ENCODE data around the gene ADM5. TPM values are rescaled to one million over a fixed set of nuclear protein-coding genes. Genes with fewer than 3 reads are reported as not detected.

Gene ADM5
- total RNA-seq, 1 experiment from 2014 or later, result 4.7 TPM

GRCh38 chr19:49652551-49653465, 36.6 kb upstream of the ADM5 start:
- POLR2A ChIA-PET, result no interaction called here
- no peaks in the 10 kb centered on the region for H3K9me3 ChIP-seq (ENCODE audit: control insufficient read depth, insufficient read depth, low read depth, low read length)
- DNase-seq (ENCODE audit: low read depth, low spot score) (no peak), ATAC-seq (no peak)
- no TSS peak for BruUV-seq (replicated peaks)
- intact Hi-C loops (cut with micrococcal nuclease; ENCODE audit: unreplicated experiment), result no loop called here
- no peak overlapping the region for H3K27ac ChIP-seq (ENCODE audit: low read length)
- no peaks in the 10 kb centered on the region for H3K4me1 ChIP-seq (ENCODE audit: control insufficient read depth, insufficient read depth, low read length)
- CTCF ChIA-PET, result no interaction called here
- no peaks in the 10 kb centered on the region for H3K27me3 ChIP-seq (ENCODE audit: control insufficient read depth, insufficient read depth, low read length)
- no peak for TF ChIP-seq SIN3A (IDR thresholded peaks at IDR 0.05; ENCODE audit: borderline replicate concordance, insufficient read depth, low read depth, low read length)
- no peak for TF ChIP-seq CTCF (IDR thresholded peaks at IDR 0.05)
- TF ChIP-seq POLR2AphosphoS5 (IDR thresholded peaks at IDR 0.05; ENCODE audit: low read depth, low read length), result no peak
- no peak for TF ChIP-seq REST (IDR thresholded peaks at IDR 0.05; ENCODE audit: insufficient read depth in 1 of 2, low read depth in 2 of 2, low read length in 1 of 2)
- TF ChIP-seq TCF7L2 (IDR thresholded peaks at IDR 0.05; ENCODE audit: low read depth, low read length), result no peak
- H3K36me3 ChIP-seq (ENCODE audit: control insufficient read depth, insufficient read depth, low read length), result no peaks in the 10 kb centered on the region
- no peak overlapping the region for H3K4me3 ChIP-seq (ENCODE audit: low read depth in 2 of 2, low read length in 2 of 2)
- in situ Hi-C loops (cut with HindIII; ENCODE audit: low pct_unique_long_range_greater_than_20kb, low sequenced_read_pairs), result no loop called here

- no peak overlapping the region for H3K4me3 ChIP-seq (ENCODE audit: low read depth in 2 of 2, low read length in 2 of 2)
- no peaks in the 10 kb centered on the region for H3K4me1 ChIP-seq (ENCODE audit: control insufficient read depth, insufficient read depth, low read length)
- no peak for DNase-seq (ENCODE audit: low read depth, low spot score)
- ATAC-seq, result no peak
- no peaks in the 10 kb centered on the region for H3K27me3 ChIP-seq (ENCODE audit: control insufficient read depth, insufficient read depth, low read length)
- CTCF ChIA-PET, result no interaction called here
- no peaks in the 10 kb centered on the region for H3K36me3 ChIP-seq (ENCODE audit: control insufficient read depth, insufficient read depth, low read length)
- no peak overlapping the region for H3K27ac ChIP-seq (ENCODE audit: low read length)
- intact Hi-C loops (cut with micrococcal nuclease; ENCODE audit: unreplicated experiment), result no loop called here
- no peak for TF ChIP-seq REST (IDR thresholded peaks at IDR 0.05; ENCODE audit: insufficient read depth in 1 of 2, low read depth in 2 of 2, low read length in 1 of 2)
- TF ChIP-seq TCF7L2 (IDR thresholded peaks at IDR 0.05; ENCODE audit: low read depth, low read length), result no peak
- TF ChIP-seq SIN3A (IDR thresholded peaks at IDR 0.05; ENCODE audit: borderline replicate concordance, insufficient read depth, low read depth, low read length), result no peak
- TF ChIP-seq POLR2AphosphoS5 (IDR thresholded peaks at IDR 0.05; ENCODE audit: low read depth, low read length), result no peak
- TF ChIP-seq CTCF (IDR thresholded peaks at IDR 0.05), result no peak
- in situ Hi-C loops (cut with HindIII; ENCODE audit: low pct_unique_long_range_greater_than_20kb, low sequenced_read_pairs), result no loop called here
- no peaks in the 10 kb centered on the region for H3K9me3 ChIP-seq (ENCODE audit: control insufficient read depth, insufficient read depth, low read depth, low read length)
- BruUV-seq (replicated peaks), result no TSS peak
- POLR2A ChIA-PET, result no interaction called here
Observed at GRCh38 chr19:49653466-49653806, 36.0 kb upstream of the ADM5 start.

All from Panc1 (cell line).